EL (cell line): ENCODE data around the gene MTMR10.
A peak's percentile ranks its signal among the peaks of the same experiment; 100 is the strongest.

Experiments used
- DNase-seq: peaks from one replicate; pipeline ENCODE4 v3.0.0-alpha.2; 2016

Gene MTMR10

DNA sequence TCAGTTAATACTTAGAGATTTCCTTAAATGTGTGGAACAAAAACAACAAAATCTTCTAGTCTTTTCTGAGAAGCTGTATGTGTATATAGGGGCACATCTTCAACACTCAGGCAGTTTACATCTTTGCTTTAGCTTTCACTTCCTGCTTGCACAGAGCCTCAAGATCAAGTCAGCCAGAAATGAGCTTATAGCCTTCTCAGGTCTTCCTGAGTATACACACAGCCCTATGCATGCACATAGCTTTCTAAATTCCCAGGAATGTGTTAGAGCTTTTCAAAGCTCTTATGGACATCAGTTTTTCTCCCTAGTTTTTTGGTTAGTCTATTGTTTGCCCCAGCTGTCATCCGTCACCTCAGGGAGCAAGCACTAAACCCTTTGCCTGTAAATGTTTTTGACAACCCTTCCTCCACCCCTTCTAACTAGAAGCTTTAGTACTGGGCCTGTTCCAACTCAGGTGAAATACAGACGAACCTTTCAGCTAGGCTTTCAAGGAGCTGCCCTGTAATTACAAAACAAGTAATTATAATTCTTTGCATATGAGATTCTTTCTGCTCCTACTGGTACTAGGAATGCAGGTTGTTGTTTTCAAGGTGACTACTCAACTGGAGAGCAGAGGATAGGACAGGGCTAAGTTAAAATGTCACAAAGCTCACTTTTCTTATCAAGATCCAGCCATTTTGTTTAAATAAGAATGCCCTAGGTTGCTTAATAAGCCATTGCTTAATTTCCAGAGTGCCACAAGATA lies 22.6 kb upstream of the MTMR10 start:
- DNase-seq: no peak

DNA sequence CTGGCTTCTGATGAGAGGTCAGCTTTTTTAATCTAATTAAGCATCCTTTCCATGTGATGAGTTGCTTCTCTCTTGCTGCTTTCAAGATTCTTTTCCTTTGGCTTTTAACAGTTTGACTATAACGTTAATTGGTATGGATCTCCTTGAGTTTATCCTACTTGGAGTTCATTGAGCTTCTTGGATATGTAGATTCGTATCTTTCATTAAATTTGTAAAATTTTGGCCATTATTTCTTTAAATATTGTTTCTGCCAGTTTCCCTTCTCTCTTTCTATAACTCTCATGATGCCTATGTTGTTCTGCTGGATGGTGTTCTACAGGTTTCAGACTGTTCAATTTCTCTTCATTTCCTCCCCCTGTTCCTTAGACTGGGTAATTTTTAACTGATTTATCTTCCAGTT lies 21.0 kb upstream of the MTMR10 start:
- DNase-seq: no peak

DNA sequence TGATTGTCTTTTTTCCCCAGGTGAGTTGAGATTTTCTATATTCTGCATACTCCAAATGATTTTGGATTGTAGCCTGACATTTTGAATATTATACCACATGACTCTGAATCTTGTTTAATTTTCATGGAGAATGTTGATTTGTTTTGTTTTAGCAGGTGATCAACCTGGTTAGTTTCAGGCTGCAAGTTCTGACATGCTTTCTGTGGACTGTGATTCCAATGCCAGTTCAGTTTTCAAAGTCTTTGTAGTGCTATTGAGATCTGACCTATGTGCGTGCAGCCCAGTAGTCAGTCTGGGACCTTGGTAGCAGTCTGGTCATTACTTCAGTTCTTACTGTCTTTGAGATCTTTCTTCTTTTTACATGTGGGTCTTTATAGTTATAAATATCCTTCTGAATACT lies 18.6 kb upstream of the MTMR10 start:
- no peak for DNase-seq

DNA sequence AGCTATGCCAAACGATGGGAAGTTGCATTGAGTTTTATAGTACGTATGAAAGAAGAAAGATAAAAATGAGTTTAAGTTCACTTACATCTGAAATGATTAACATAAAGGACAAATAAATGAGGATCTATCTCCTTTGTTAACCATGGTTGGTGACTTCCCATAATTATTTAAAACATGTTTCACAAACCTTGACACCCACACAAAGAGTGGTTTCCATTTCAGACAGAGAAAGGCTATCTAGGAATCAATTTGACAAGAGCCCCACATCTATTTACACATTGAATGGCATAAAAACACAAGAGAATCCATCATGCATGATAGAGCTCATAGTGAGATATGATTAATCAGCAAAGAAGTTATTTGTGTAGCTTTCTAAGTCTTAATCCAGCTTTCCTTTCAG lies 14.2 kb upstream of the MTMR10 start:
- no peak for DNase-seq

DNA sequence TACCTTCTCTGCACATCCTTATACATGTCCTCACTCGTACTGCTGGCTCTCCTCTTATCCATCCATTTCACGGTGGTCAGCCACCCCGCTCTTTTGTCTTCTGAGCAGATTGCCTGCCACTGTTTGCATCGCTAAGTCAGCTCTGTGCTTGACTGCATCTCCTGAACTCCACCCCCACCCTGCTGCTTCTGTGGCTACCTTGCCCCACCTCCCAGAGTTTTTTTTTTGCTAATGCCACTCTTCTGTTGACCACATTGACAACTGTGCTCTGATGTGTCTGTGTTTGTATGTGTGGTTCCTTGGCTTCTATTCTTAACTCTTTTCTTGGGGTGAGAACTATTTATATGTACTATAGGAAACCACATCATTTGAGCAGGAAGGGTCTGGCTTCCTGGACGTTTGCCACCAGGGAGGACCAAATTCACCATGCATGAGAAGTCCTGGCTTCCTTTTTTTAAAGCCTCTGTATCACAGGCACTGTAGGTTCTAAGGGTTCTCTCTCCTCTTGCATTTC lies 12.8 kb upstream of the MTMR10 start:
- DNase-seq: no peak

DNA sequence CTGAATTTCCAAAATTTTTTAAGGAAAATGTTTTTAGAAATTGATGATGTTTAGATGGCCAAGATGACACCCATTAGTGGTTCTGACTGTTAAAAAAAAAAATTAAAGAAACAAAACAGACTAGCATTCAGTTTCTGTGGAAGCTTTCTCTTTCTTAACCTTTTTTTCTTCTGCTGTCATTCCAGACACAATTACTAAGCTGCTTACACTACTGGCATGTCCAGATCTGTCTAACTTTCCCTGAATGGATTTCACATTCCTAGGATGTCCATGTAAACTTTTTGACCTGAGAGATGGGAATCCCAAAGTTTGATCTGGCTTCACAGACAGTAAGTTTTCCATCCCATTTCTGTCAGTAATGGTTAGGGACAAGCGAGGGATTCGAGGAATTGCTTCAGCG lies 10.3 kb upstream of the MTMR10 start:
- DNase-seq: no peak

DNA sequence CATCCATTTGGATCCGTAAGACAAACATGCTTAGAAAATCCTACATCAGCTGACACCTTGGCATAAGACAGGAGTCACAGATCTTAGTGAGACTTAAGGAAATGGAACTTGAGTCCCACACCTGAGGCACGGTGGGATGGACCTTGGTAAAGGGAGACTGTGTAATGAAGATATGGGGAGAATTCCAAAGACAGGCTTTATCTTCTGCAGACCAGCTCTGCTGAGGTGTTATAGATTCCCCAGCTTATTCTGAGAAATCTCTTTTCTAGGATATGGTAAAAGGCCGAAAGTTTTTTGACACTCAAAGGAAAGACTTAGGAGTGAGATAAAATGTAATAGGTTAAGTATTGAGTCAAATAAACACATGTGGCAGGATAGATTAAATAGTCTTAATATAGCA lies 8.3 kb upstream of the MTMR10 start:
- no peak for DNase-seq

DNA sequence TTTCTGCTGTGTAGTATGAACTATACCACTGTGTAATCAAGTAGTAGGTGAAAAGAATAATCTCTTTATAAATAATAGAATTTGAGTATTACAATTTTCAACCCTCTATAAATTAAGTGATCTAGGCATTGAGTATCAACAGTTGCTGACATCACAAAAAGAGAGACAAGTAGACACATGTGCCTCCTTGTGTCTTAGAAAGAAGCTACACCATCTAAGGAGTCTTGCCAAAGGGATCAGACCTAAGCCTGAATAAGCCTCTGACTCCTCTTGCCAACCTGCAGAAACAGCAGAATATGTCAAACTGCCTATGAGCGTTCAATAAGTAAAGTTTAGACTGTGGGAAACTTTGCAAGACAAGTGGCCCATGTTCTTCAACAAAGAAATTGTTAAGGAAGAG lies 5.8 kb upstream of the MTMR10 start:
- no peak for DNase-seq

DNA sequence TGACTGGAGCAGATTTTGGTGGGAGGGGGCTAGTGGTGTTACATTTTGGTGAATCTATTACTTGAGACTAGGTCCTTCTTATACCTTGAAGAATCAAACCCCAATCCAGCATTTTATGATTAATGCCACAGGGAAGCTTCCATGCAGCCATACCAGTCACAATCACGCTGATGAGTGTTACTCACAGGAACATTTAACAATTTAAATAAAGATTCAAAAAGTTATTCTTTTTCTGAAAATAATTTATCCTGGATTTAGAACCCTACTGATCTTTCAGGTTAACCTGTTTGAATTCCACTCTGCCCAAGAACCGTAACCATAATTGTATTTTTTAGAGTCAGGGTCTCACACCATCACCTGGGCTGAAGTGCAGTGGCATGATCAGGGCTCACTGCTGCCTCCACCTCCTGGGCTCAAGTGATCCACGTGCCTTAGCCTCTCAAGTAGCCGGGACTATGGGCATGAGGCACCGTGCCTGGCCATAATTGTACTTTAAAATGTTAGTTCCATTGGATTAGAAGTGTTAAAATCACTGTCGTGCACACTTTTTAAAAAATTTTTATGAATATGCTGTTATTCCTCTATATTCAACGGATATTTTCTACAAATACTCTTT lies 929 bp upstream of the MTMR10 start:
- no peak for DNase-seq

DNA sequence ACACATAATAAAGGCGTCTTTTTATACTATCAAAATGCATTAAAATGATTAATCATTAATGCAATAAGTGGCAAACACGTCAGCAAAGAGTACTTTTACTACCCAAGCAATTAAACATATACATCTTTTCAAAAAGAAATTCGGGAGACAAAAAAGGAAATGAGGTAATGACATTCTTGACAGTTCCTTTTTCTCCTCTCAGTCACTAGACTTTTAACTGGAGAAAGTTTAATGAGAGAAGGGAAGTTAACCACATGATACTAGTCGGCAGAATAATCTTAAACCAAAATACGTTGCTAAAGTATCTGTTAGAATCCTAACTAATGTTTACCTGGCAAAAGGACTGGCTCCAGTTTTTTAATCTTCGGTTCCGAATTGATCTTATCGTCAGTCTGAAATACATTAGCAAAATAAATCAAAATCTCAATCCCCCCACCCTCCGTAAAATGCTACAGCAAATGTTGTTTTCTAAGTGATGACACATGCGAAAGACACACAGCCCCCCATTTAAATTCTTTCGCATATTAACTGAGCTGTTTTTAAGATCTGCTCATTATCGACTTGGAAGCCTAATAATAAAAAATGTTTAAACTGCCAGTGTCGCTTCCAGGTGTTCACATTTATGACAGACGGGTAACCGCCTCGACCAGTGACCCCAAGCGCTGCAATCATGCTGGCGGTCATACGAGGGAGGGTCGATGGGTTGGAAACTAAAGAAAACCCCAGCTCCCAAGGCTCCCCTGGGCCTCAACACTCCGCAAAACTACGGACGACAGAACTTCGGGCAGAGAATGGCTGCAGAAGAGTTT lies 778 bp downstream of the MTMR10 start:
- peak; percentile 9 for DNase-seq

DNA sequence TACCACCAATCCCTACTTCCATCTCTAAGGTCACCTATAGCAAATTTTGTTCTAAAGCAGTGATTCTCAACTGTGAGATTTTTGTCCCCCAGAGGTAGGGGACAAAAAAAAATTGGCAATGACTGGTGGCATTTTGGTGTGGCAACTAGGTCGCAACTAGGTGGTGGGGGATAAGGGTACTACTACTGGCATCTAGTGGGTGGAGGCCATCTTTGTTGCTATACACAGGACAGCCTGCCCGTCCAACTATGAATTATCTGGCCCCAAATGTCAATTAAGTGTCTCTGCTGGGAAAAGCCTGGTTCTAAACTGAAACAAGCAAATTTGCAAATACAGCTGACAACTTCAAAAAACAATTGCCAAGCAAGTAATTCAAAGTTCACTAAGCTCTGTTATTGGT lies 1.4 kb downstream of the MTMR10 start:
- peak; percentile 25 for DNase-seq

DNA sequence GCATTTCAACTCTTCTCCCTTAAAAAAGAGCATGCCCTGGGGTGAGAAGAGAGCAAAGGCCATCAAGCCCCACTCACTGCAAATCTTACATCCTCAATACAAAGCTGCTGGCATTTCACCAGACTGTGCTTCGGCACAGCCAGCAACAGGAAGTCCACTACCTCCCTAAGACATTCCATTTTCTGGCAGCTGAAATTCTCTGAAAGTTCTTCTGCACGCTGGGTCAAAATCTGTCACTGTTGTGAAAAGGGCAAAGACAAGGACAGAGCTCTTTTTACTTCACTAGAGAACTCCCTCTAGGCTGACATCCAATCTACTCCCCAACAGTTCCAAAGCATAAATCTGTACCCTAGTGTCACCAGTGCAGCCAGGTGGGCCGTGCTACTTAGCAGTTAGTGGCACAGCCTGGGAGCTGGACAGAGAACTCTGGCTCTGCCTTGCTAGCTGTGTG lies 6.3 kb downstream of the MTMR10 start:
- peak; percentile 56 for DNase-seq

DNA sequence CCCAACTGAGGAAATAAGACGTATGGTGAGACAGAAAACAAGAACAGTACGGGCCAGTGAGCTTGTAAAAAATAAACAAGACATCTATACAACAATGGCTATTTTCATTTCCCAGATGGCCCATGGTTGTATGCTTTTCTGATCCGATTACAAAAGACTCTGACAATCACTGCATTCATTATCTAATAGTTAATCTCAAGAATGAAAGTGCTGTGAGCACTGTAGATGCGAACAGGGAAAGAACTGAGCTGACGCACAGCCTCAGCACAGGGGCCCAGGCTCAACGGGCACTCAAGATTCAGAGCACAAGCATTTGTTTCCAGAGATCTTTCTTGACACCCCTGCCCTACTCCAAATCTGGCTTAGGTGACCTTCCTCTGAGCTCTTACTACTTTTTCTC lies 6.9 kb downstream of the MTMR10 start:
- no peak for DNase-seq

DNA sequence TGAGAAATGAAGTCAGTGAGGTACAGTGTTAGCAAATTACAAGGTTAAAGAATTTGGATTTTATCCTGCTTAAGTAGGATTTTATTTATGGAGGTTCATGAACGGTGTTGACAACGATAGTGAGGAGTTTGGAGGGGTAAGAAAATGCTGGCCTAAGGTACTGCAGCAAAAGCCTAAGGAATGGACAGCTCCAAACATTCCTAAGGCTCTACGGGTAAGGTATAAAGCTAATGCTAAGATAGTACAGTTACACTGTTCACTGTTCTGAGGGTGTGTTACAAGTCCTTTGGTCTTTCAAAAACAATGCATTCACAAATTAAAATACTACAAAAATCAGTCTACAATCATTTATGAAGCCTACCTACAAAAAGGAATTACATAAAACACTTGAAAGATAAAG lies 7.3 kb downstream of the MTMR10 start:
- DNase-seq: no peak

DNA sequence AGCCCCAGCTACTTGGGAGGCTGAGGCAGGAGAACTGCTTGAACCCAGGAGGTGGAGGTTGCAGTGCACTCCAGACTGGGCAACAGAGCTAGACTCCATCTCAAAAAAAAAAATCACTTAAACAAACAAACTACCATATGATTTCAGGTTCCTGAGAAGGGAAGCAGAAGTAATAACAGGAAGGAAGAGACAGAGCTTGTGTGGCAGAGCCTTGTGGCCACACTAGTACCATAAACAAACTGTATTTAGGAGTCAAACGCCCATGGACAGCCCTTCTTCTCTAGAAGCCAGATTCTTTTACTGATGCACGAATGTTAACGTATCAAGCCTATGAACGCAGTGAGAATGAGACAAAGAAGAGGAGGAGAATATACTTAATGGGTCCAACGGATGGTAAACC lies 12.0 kb downstream of the MTMR10 start:
- DNase-seq: no peak

DNA sequence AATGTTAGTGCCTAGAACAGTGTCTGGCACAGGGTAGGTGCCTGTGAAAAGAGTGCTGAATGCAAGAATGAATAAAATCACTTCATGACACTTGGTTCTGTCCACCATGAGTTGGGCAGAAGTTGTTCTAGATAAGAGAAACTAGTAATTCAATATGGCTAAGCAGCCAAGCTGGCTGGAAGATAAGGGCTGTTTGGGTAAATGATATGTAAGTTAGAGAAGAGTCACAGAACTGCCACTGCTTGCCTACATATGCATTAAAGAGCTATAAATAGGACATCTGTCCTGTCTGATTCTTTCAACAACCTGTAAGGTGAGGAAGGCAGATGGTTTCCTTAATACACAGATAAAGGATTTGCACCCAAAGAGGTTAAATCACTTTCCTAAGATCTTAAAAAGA lies 13.1 kb downstream of the MTMR10 start:
- DNase-seq: no peak

DNA sequence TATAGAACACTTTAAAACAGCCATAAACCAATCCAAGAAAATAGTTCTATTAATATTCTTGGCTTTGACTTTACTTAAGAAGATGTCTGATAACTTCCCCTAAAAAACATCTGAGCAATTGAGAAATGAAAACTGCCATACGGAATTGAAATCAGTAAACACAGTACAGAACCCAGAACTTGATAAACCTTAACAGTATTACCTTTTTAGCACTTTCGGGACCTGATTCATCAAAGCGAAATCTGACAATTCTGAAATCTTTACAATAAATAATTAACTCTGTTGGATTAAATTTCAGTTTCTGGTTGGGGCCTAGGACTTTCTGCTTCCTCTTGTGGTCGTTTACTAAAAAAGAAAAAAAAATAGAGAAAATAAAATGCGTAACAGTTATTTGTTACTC lies 17.3 kb downstream of the MTMR10 start:
- no peak for DNase-seq

DNA sequence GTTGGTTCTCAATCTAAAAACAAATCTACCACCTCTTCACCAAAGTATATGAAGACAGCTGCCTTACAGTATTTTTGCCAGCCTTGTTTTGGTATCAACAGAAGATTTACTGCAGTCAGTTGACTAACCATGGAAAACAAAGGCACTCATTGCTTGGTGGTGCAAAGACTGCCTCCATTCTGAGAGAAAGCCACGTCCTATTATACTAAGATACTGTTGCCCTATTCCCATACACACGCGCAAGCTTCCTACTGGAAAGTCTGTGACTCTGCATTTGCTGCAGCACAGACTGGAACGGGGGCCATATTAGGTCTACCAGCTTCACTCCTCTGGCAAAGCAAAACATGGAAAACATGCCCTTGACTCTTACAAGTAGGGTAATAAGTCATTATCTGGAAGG lies 18.0 kb downstream of the MTMR10 start:
- DNase-seq: no peak

DNA sequence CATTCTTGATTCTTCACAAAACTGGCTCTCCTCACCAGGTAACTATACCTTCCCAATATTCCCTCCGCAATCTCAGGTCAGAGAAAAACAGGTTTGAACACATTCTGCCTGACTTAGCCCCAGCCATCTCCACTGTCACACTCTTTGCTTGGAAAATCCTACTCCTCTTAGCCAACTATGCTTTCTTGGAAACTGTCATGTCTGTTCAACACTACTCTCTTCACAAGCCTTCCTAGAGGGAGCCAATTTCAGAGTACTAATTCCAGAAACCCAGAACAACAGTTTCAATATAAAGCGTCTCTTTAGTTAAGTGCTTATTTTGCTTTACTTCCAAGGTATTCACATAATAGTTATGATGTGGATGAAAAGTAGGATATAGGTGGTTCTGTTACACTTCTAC lies 21.7 kb downstream of the MTMR10 start:
- no peak for DNase-seq

DNA sequence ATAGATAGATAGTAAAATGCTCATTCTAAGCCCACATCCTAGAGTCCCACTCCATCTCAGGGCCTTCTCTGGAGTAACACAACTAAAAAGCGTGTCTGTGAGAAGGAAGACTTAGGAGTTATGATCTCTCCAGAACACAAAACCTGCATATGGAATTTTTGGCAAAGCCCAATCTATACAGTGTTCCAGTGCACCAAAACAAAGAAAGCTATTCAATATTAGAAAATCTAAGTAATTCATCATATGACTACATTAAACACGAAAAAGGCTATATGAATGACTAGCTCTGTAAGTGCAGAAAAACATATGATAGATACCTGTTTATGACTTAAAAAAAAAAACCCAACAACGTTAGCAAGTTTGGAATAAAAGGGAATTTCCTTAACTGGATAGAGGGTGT lies 27.7 kb downstream of the MTMR10 start:
- no peak for DNase-seq

DNA sequence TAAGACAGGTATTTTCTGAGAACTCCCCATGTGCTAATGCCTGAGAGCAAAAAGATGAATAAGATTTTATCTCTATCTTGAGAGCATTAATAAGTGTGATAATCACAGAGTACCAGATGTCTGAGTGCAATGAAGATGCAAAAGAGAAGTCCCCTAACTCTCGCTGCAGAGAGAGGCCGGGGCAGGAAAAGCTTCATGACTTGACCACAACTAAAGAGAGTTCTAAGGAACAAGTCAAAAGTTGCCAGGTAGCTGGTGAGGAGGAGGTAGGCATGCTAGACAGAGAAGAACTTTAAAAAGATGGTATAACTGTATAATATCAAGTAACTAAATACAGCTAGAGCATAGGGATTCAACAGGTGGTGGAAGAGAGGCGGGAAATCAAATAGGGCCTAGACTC lies 28.8 kb downstream of the MTMR10 start:
- DNase-seq: no peak

DNA sequence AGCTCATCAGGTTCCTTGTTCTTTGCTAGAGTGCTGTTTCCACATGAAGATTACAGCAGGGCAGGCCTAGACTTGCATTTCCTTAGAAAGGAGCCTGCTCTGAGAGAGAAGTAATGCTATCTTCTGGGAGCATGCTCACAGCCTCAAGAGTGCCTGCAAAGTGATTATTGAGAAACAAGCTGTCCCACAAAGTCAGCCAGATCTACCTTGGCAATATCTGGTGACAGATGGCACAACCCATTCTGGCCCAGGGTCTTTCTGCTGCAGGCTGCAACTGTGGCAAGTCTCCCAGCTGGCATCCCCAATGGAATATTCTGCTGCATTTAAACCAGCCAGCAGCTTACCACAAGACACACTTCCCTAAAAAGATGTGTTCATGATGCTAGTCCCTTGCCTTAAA lies 29.3 kb downstream of the MTMR10 start:
- no peak for DNase-seq

DNA sequence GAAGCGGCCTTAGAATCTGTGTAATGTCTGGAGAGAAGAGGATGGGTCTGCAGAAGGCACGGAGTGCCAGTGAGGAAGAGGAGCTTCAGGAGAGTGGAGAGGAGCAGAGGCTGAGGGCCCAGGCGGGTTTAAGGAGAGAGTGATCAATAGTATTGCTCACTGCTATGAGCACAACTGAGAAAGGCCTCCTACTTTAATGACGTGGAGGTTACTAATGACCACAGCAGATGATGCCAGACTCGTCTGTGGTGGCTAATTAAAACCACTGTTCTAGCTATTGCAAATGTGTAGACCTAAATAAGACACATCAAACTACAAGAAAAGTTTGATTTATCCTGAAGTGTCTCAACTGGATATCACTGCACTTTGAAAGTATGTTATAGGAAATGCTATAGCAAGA lies 33.2 kb downstream of the MTMR10 start:
- DNase-seq: no peak
